GF-D8 (cell line): ENCODE measurements around the gene SRRM3.
"Not testable (repeated sequence)": the region's sequence is repeated elsewhere in the genome, so short reads cannot be mapped to it uniquely, and the experiment has no call there.

Source experiments
- DNase-seq: peaks from one replicate; lab custom pipeline; 2025; lab: John Stamatoyannopoulos, UW

SRRM3 gene

GRCh38 chr7:76231071-76231470 lies 29.4 kb downstream of the SRRM3 start:
- no peak for DNase-seq

- DNase-seq = no peak
Measured at GRCh38 chr7:76231583-76231982, 29.9 kb downstream of the SRRM3 start.

GRCh38 chr7:76232698-76233097 lies 31.0 kb downstream of the SRRM3 start:
- no peak for DNase-seq

GRCh38 chr7:76233538-76234281 lies 32.0 kb downstream of the SRRM3 start:
- no peak for DNase-seq

GRCh38 chr7:76234282-76234584 lies 32.5 kb downstream of the SRRM3 start:
- DNase-seq = no peak

- DNase-seq = no peak
Measured at GRCh38 chr7:76234931-76235441, 33.3 kb downstream of the SRRM3 start.

- DNase-seq = no peak
Measured at GRCh38 chr7:76236224-76236623, 34.5 kb downstream of the SRRM3 start.

- no peak for DNase-seq
Measured at GRCh38 chr7:76238326-76238725, 36.6 kb downstream of the SRRM3 start.

- DNase-seq = no peak
Measured at GRCh38 chr7:76241141-76241540, 39.4 kb downstream of the SRRM3 start.

GRCh38 chr7:76242517-76243063 lies 40.9 kb downstream of the SRRM3 start:
- not testable (repeated sequence) for DNase-seq

GRCh38 chr7:76244781-76245391 lies 43.2 kb downstream of the SRRM3 start:
- no peak for DNase-seq

GRCh38 chr7:76246804-76247389 lies 45.2 kb downstream of the SRRM3 start:
- DNase-seq = no peak

- no peak for DNase-seq
Measured at GRCh38 chr7:76247938-76248337, 46.2 kb downstream of the SRRM3 start.

GRCh38 chr7:76252021-76252420 lies 50.3 kb downstream of the SRRM3 start:
- DNase-seq = no peak

GRCh38 chr7:76254781-76255180 lies 53.1 kb downstream of the SRRM3 start:
- no peak for DNase-seq

- DNase-seq = no peak
Measured at GRCh38 chr7:76257973-76258372, 56.3 kb downstream of the SRRM3 start.

GRCh38 chr7:76259124-76260093 lies 57.7 kb downstream of the SRRM3 start:
- DNase-seq = no peak

GRCh38 chr7:76260171-76260703 lies 58.5 kb downstream of the SRRM3 start:
- DNase-seq = no peak

GRCh38 chr7:76261329-76261728 lies 59.6 kb downstream of the SRRM3 start:
- DNase-seq = no peak

GRCh38 chr7:76261931-76262330 lies 60.2 kb downstream of the SRRM3 start:
- no peak for DNase-seq

GRCh38 chr7:76262683-76263402 lies 61.1 kb downstream of the SRRM3 start:
- DNase-seq = peak; percentile 35
